ENCODE measurements around the gene ATAD1.

ATAD1 gene

GRCh38 chr10:87712913-87713616, 105.0 kb downstream of the ATAD1 start:
- DNase-seq, result no peak

GRCh38 chr10:87707254-87707653, 110.8 kb downstream of the ATAD1 start:
- no peak for DNase-seq

GRCh38 chr10:87706731-87707130, 111.3 kb downstream of the ATAD1 start:
- DNase-seq, result no peak

- no peak for DNase-seq
Measured at GRCh38 chr10:87705339-87705738, 112.7 kb downstream of the ATAD1 start.

GRCh38 chr10:87703771-87704170, 114.3 kb downstream of the ATAD1 start:
- no peak for DNase-seq

GRCh38 chr10:87702973-87703294, 115.1 kb downstream of the ATAD1 start:
- no peak for DNase-seq

GRCh38 chr10:87702260-87702972, 115.6 kb downstream of the ATAD1 start:
- no peak for DNase-seq
